GM23248 (cell line): ENCODE measurements around the gene SGSM1. TPM values are rescaled to one million over a fixed set of nuclear protein-coding genes. Genes with fewer than 3 reads are reported as not detected.

Source experiments
- DNase-seq: peaks from one replicate; pipeline ENCODE4 v3.0.0-alpha.2; 2015
- H2AFZ ChIP-seq: fragments of 200-600 bp; sonication (generic); 2 replicates; pipeline ENCODE4 v1.6.1; 2016; ENCODE audit warnings: antibody characterized with exemption
- H3F3A ChIP-seq: fragments of 200-600 bp; sonication (generic); 2 replicates; pipeline ENCODE4 v1.6.1; 2016; ENCODE audit warnings: mild to moderate bottlenecking, antibody characterized with exemption, mixed run types; ENCODE audit not compliant: insufficient read depth
- H3K27ac ChIP-seq: fragments of 200-600 bp; sonication (generic); 2 replicates; pipeline ENCODE4 v1.5.1; 2016; ENCODE audit warnings: mild to moderate bottlenecking
- H3K27me3 ChIP-seq: fragments of 200-600 bp; sonication (generic); replicated peaks from 2 replicates; pipeline ENCODE4 v1.6.1; 2016; ENCODE audit warnings: mild to moderate bottlenecking; ENCODE audit not compliant: insufficient read depth
- H3K36me3 ChIP-seq: fragments of 200-600 bp; sonication (generic); 2 replicates; pipeline ENCODE4 v1.6.1; 2016; ENCODE audit warnings: low read depth, mild to moderate bottlenecking
- H3K4me1 ChIP-seq: fragments of 200-600 bp; sonication (generic); 2 replicates; pipeline ENCODE4 v1.6.1; 2016; ENCODE audit warnings: mild to moderate bottlenecking; ENCODE audit not compliant: insufficient read depth
- H3K4me2 ChIP-seq: fragments of 200-600 bp; sonication (generic); one replicate; pipeline ENCODE4 v1.6.1; 2016; ENCODE audit warnings: mild to moderate bottlenecking; ENCODE audit not compliant: unreplicated experiment
- H3K4me3 ChIP-seq: fragments of 200-600 bp; sonication (generic); 2 replicates; pipeline ENCODE4 v1.5.1; 2016; ENCODE audit warnings: mild to moderate bottlenecking
- H3K79me2 ChIP-seq: fragments of 200-600 bp; sonication (generic); 2 replicates; pipeline ENCODE4 v1.6.1; 2016; ENCODE audit warnings: mild to moderate bottlenecking; ENCODE audit not compliant: insufficient read depth
- H3K9ac ChIP-seq: fragments of 200-600 bp; sonication (generic); 2 replicates; pipeline ENCODE4 v1.6.1; 2016; ENCODE audit warnings: mild to moderate bottlenecking
- H3K9me2 ChIP-seq: fragments of 200-600 bp; sonication (generic); 2 replicates; pipeline ENCODE4 v1.6.1; 2016; ENCODE audit warnings: mixed run types, mild to moderate bottlenecking, moderate library complexity; ENCODE audit not compliant: insufficient read depth
- H3K9me3 ChIP-seq: fragments of 200-600 bp; sonication (generic); one replicate; pipeline ENCODE4 v1.6.1; 2017; ENCODE audit warnings: low read depth
- H4K20me1 ChIP-seq: fragments of 200-600 bp; sonication (generic); 2 replicates; pipeline ENCODE4 v1.6.0; 2016; ENCODE audit not compliant: insufficient read depth
- EZH2 ChIP-seq: fragments of 200-600 bp; sonication (generic); IDR thresholded peaks from 2 replicates; pipeline ENCODE4 v1.6.1; 2018; ENCODE audit warnings: antibody characterized with exemption, mild to moderate bottlenecking; ENCODE audit not compliant: insufficient read depth, poor library complexity, severe bottlenecking
- EZH2phosphoT487 ChIP-seq: fragments of 200-600 bp; sonication (generic); IDR thresholded peaks from 2 replicates; pipeline ENCODE4 v1.6.1; 2018; ENCODE audit warnings: antibody characterized with exemption, moderate library complexity, mild to moderate bottlenecking, low read depth; ENCODE audit not compliant: insufficient read depth
- WGBS, 2 experiments: methylation state at CpG; one replicate each; pipeline ENCODE4 v1.1.6; 2015 to 2017; ENCODE audit warnings: low lambda C conversion rate in 2 of 2, low coverage in 1 of 2; ENCODE audit errors: missing lambda C conversion rate in 2 of 2; 5-methylcytosine and 5-hydroxymethylcytosine counted together
- in situ Hi-C: fragments of 300-500 bp; cut with MboI; formaldehyde crosslinking; loops from 2 replicates; pipeline ENCODE4 v1.15.0; 2020
- polyA plus RNA-seq: library from polyadenylated mRNA; unstranded; fragments of >200 nt; fragmentation: Nextera tagmentation; extraction: Ambion mirVana; gene quantifications from 2 replicates; pipeline ENCODE4 v1.2.1, GENCODE V29; 2016
- total RNA-seq: library from RNA; depleted of rRNA; stranded (reverse); fragments of >200 nt; shearing (Covaris generic); gene quantifications from 2 replicates; pipeline ENCODE4 v1.2.3, GENCODE V29; 2014

Gene SGSM1
- total and polyA plus RNA-seq, 2 experiments from 2014 or later = not detected

GRCh38 chr22:24857576-24857975 lies 51.6 kb downstream of the SGSM1 start:
- Histone ChIP-seq H3K4me3 (no peak overlapping the region), H3K27ac (no peak overlapping the region), H3K79me2 (no peaks in the 10 kb centered on the region), H3K36me3 (no peaks in the 10 kb centered on the region), H4K20me1 (no peaks in the 10 kb centered on the region), H3K9me2 (no peaks in the 10 kb centered on the region), H3K9me3 (no peaks in the 10 kb centered on the region), H3K27me3 (no peaks in the 10 kb centered on the region), H3K9ac (no peak overlapping the region), H2AFZ (no peak overlapping the region), H3K4me2 (no peak overlapping the region), H3F3A (no peaks in the 10 kb centered on the region), H3K4me1 (no peaks in the 10 kb centered on the region)
- 35 to 42% methylated on average over 2 of the region's 2 CpGs for WGBS, 2 experiments
- no peak for DNase-seq
- TF ChIP-seq EZH2 (no peak), EZH2phosphoT487 (no peak)
- in situ Hi-C loops = no loop called here

DNA sequence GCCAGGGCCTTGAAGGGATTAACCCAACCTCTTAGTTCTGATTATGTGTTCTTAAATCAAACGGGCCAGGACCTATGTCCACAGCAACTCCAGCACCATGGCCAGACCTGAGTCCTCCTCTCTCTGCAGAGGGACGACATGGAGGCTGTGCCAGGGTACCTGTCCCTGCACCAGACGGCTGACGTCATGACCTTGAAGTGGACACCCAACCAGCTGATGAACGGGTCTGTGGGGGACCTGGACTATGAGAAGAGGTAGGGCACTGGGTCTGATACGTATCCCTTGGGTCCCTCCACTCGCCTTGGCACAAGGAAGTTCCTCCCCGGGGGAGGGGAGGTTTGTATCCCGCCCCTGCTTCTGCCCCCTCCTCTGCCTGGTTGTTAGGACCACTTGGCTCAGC lies 53.6 kb downstream of the SGSM1 start:
- TF ChIP-seq EZH2 (no peak), EZH2phosphoT487 (no peak)

DNA sequence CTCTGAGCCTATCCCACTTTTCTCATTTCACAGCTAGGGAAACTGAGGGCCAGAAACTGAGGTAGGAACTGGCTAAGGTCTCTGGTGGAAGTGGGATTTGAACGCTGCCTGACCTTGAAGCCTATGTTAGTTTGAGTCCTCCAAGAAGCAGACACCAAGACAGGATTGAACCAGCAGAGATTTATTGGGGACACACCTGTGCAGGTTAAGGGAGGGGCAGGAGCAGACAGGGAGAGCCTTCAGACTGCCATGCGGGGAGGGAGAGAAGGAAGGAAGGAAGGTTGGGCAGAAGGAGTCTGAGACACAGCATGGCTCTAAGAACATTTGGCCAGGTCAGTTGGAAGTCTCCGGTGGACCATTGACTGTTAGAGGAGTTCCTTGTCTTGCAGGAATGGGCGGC lies 59.5 kb downstream of the SGSM1 start:
- in situ Hi-C loops = no loop called here
- H3K4me1 ChIP-seq = no peaks in the 10 kb centered on the region
- TF ChIP-seq EZH2phosphoT487 (no peak), EZH2 (no peak)

More for the DNA sequence above, 53.6 kb downstream of the SGSM1 start:
- H3K4me2 ChIP-seq = no peak overlapping the region
- no peaks in the 10 kb centered on the region for H3K9me3 ChIP-seq
- H3F3A ChIP-seq = no peaks in the 10 kb centered on the region
- no peak overlapping the region for H3K4me3 ChIP-seq
- H4K20me1 ChIP-seq = no peaks in the 10 kb centered on the region
- H3K4me1 ChIP-seq = no peaks in the 10 kb centered on the region
- no peaks in the 10 kb centered on the region for H3K79me2 ChIP-seq
- H2AFZ ChIP-seq = no peak overlapping the region
- H3K27me3 ChIP-seq = no peaks in the 10 kb centered on the region
- in situ Hi-C loops = no loop called here
- H3K9ac ChIP-seq = no peak overlapping the region
- no peaks in the 10 kb centered on the region for H3K36me3 ChIP-seq
- no peaks in the 10 kb centered on the region for H3K9me2 ChIP-seq
- no peak overlapping the region for H3K27ac ChIP-seq
- no peak for DNase-seq
- 29 to 36% methylated on average over 9 of the region's 9 CpGs for WGBS, 2 experiments

GRCh38 chr22:24867323-24868022 lies 61.5 kb downstream of the SGSM1 start:
- no peaks in the 10 kb centered on the region for H4K20me1 ChIP-seq
- H3K4me2 ChIP-seq = no peak overlapping the region
- H3K4me3 ChIP-seq = no peak overlapping the region
- TF ChIP-seq EZH2phosphoT487 = no peak
- TF ChIP-seq EZH2 = no peak
- H3K4me1 ChIP-seq = no peaks in the 10 kb centered on the region
- no peaks in the 10 kb centered on the region for H3K79me2 ChIP-seq
- H3K9me3 ChIP-seq = no peaks in the 10 kb centered on the region
- in situ Hi-C loops = no loop called here
- H3K27me3 ChIP-seq = 0 out of 2 replicates have a peak, but pooled peaks cover 7% of the 10 kb centered on the region
- no peak for DNase-seq
- WGBS, 2 experiments = 49 to 52% methylated on average over 8 of the region's 8 CpGs
- no peaks in the 10 kb centered on the region for H3K36me3 ChIP-seq
- no peaks in the 10 kb centered on the region for H3K9me2 ChIP-seq
- H2AFZ ChIP-seq = no peak overlapping the region
- no peak overlapping the region for H3K9ac ChIP-seq
- H3K27ac ChIP-seq = no peak overlapping the region
- no peaks in the 10 kb centered on the region for H3F3A ChIP-seq

More for the DNA sequence above, 59.5 kb downstream of the SGSM1 start:
- no peak for DNase-seq
- Histone ChIP-seq H3K9me3 (no peaks in the 10 kb centered on the region), H3K27ac (no peak overlapping the region), H3K27me3 (0 out of 2 replicates have a peak, but pooled peaks cover 2% of the 10 kb centered on the region), H3K36me3 (no peaks in the 10 kb centered on the region), H3K79me2 (no peaks in the 10 kb centered on the region), H3K9me2 (no peaks in the 10 kb centered on the region), H3K9ac (no peak overlapping the region), H2AFZ (no peak overlapping the region), H3K4me3 (no peak overlapping the region), H3F3A (no peaks in the 10 kb centered on the region), H3K4me2 (no peak overlapping the region), H4K20me1 (no peaks in the 10 kb centered on the region)
- 57 to 70% methylated on average over 4 of the region's 4 CpGs for WGBS, 2 experiments
